MM.1S (cell line): ENCODE results near the gene RP2.

Experiments used
- DNase-seq: peaks from one replicate; pipeline ENCODE4 v3.0.0-alpha.2; 2015
- H2AFZ ChIP-seq: fragments of 300-600 bp; sonication (generic); 2 replicates; pipeline ENCODE4 v1.6.0; 2016; ENCODE audit warnings: antibody characterized with exemption, low read length
- H3F3A ChIP-seq: fragments of 300-600 bp; sonication (generic); 2 replicates; pipeline ENCODE4 v1.6.1; 2016; ENCODE audit warnings: mild to moderate bottlenecking, antibody characterized with exemption, low read length, moderate library complexity, mixed read lengths; ENCODE audit not compliant: insufficient read depth
- H3K27ac ChIP-seq: fragments of 300-600 bp; sonication (generic); 2 replicates; pipeline ENCODE4 v1.5.1; 2016; ENCODE audit warnings: mild to moderate bottlenecking, low read length
- H3K27me3 ChIP-seq: fragments of 300-600 bp; sonication (generic); replicated peaks from 2 replicates; pipeline ENCODE4 v1.6.0; 2016; ENCODE audit warnings: low read length; ENCODE audit not compliant: insufficient read depth
- H3K36me3 ChIP-seq: fragments of 300-600 bp; sonication (generic); replicated peaks from 2 replicates; pipeline ENCODE4 v1.6.1; 2016; ENCODE audit warnings: mild to moderate bottlenecking, low read length, mixed read lengths; ENCODE audit not compliant: insufficient read depth
- H3K4me1 ChIP-seq: fragments of 300-600 bp; sonication (generic); 2 replicates; pipeline ENCODE4 v1.6.1; 2016; ENCODE audit warnings: low read length, mixed read lengths
- H3K4me2 ChIP-seq: fragments of 300-600 bp; sonication (generic); 2 replicates; pipeline ENCODE4 v1.6.0; 2016; ENCODE audit warnings: low read depth, low read length
- H3K4me3 ChIP-seq: fragments of 300-600 bp; sonication (generic); 2 replicates; pipeline ENCODE4 v1.5.1; 2016; ENCODE audit warnings: low read length, mixed read lengths
- H3K79me2 ChIP-seq: fragments of 300-600 bp; sonication (generic); 2 replicates; pipeline ENCODE4 v1.6.1; 2016; ENCODE audit warnings: mixed run types, low read length, mixed read lengths
- H3K9ac ChIP-seq: fragments of 300-600 bp; sonication (generic); 2 replicates; pipeline ENCODE4 v1.6.1; 2016; ENCODE audit warnings: low read length, mixed read lengths
- H3K9me2 ChIP-seq: fragments of 300-600 bp; sonication (generic); replicated peaks from 2 replicates; pipeline ENCODE4 v1.6.1; 2016; ENCODE audit warnings: mild to moderate bottlenecking, low read length, mixed read lengths; ENCODE audit not compliant: insufficient read depth
- H3K9me3 ChIP-seq: fragments of 300-600 bp; sonication (generic); replicated peaks from 2 replicates; pipeline ENCODE4 v1.6.1; 2016; ENCODE audit warnings: mild to moderate bottlenecking, low read length, mixed read lengths; ENCODE audit not compliant: insufficient read depth
- H4K20me1 ChIP-seq: fragments of 300-600 bp; sonication (generic); 2 replicates; pipeline ENCODE4 v1.6.1; 2016; ENCODE audit warnings: mild to moderate bottlenecking, low read length, moderate library complexity, mixed read lengths; ENCODE audit not compliant: insufficient read depth
- EZH2 ChIP-seq: fragments of 300-600 bp; sonication (generic); optimal IDR thresholded peaks from 2 replicates; pipeline ENCODE3; 2017; ENCODE audit warnings: low read depth, mild to moderate bottlenecking, antibody characterized with exemption, low read length, mixed read lengths
- EZH2phosphoT487 ChIP-seq: fragments of 300-600 bp; sonication (generic); IDR thresholded peaks from 2 replicates; pipeline ENCODE4 v1.6.1; 2018; ENCODE audit warnings: antibody characterized with exemption, low read length
- TF ChIP-seq, protein P1 (sequence below): fragments of 300-600 bp; sonication (generic); IDR thresholded peaks from 2 replicates; pipeline ENCODE4 v1.5.1; 2016; ENCODE audit warnings: antibody characterized with exemption, low read length, mixed read lengths

The RP2 gene

DNA sequence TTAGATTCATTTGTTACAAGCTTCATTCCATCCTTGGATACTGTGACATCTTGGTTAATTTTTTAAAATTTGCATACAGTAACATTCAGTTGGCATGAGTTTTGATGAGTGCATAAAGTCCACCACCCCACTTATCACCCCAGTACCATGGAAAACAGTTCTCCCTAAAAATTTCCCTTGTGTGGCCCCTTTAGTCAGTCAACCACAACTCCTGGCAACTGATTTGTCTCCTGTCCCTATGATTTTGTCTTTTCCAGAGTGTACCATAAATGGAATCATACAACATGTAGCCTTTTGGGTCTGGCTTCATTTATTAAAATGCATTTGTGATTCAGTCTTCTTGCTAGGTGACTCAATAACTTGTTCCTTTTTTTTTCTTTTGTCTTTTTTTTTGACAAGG is 29.9 kb downstream of the RP2 start:
- no peaks in the 10 kb centered on the region for H3K36me3 ChIP-seq
- no peak overlapping the region for H3K27ac ChIP-seq
- H3K27me3 ChIP-seq, result no peaks in the 10 kb centered on the region
- no peaks in the 10 kb centered on the region for H3F3A ChIP-seq
- H3K9me3 ChIP-seq, result no peaks in the 10 kb centered on the region
- TF ChIP-seq, protein P1, sequence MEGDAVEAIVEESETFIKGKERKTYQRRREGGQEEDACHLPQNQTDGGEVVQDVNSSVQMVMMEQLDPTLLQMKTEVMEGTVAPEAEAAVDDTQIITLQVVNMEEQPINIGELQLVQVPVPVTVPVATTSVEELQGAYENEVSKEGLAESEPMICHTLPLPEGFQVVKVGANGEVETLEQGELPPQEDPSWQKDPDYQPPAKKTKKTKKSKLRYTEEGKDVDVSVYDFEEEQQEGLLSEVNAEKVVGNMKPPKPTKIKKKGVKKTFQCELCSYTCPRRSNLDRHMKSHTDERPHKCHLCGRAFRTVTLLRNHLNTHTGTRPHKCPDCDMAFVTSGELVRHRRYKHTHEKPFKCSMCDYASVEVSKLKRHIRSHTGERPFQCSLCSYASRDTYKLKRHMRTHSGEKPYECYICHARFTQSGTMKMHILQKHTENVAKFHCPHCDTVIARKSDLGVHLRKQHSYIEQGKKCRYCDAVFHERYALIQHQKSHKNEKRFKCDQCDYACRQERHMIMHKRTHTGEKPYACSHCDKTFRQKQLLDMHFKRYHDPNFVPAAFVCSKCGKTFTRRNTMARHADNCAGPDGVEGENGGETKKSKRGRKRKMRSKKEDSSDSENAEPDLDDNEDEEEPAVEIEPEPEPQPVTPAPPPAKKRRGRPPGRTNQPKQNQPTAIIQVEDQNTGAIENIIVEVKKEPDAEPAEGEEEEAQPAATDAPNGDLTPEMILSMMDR, result no peak
- TF ChIP-seq EZH2phosphoT487 (no peak), EZH2 (no peak)
- H2AFZ ChIP-seq, result no peak overlapping the region
- no peak overlapping the region for H3K4me3 ChIP-seq
- H3K4me2 ChIP-seq, result no peak overlapping the region
- no peak overlapping the region for H3K9ac ChIP-seq
- DNase-seq, result no peak
- H4K20me1 ChIP-seq, result no peaks in the 10 kb centered on the region
- no peaks in the 10 kb centered on the region for H3K79me2 ChIP-seq
- H3K9me2 ChIP-seq, result no peaks in the 10 kb centered on the region
- no peaks in the 10 kb centered on the region for H3K4me1 ChIP-seq

DNA sequence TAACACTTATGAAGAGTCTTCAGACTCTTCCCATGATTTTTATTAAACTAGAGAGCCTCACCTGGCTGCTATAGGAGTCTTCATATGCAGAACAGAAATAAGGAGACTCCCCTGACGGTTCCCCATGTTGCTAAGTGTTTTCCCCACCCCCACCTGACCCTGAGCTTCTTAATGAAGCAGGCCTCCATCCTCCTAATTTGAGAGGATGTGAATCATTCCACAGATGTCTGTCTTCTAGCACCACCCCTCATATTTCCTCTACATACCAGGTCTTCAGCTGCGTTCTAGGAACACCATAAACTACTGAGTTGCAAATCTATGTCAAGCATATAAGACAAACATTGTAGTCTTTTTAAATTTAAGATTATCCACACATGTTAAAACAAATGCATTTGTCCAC is 36.9 kb downstream of the RP2 start:
- no peaks in the 10 kb centered on the region for H3K9me2 ChIP-seq
- no peak for TF ChIP-seq EZH2phosphoT487
- TF ChIP-seq, protein P1, result no peak
- no peak for TF ChIP-seq EZH2
- no peaks in the 10 kb centered on the region for H3K27me3 ChIP-seq
- H3K4me2 ChIP-seq, result no peak overlapping the region
- H3K27ac ChIP-seq, result no peak overlapping the region
- H3K4me1 ChIP-seq, result no peaks in the 10 kb centered on the region
- DNase-seq, result no peak
- H3K36me3 ChIP-seq, result no peaks in the 10 kb centered on the region
- no peaks in the 10 kb centered on the region for H3F3A ChIP-seq
- H3K9ac ChIP-seq, result no peak overlapping the region
- H3K79me2 ChIP-seq, result no peaks in the 10 kb centered on the region
- no peaks in the 10 kb centered on the region for H4K20me1 ChIP-seq
- H3K9me3 ChIP-seq, result no peaks in the 10 kb centered on the region
- H3K4me3 ChIP-seq, result no peak overlapping the region
- no peak overlapping the region for H2AFZ ChIP-seq

DNA sequence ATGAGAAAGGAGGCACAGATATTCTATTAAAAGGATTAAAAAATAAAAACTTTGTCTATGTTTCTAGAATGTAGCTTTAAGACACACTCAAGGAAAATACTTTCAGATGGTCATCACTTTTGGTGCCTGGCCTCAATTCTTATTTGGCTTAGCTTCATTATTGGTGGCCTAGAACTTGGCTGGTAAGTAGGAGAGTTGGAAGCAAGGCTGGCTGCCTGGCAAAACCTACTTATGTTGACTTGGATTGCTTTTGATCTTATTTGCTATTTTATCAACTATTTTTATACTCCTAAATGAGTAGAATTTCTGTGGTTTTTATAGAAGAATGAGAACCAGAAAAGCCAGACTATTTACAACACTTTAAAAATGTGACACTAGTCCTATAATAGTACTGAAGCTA is 40.1 kb downstream of the RP2 start:
- no peak for TF ChIP-seq EZH2phosphoT487
- TF ChIP-seq, protein P1, result no peak
- no peak for TF ChIP-seq EZH2
- no peaks in the 10 kb centered on the region for H3K27me3 ChIP-seq
- H4K20me1 ChIP-seq, result no peaks in the 10 kb centered on the region

More for the DNA sequence above, 40.1 kb downstream of the RP2 start:
- Histone ChIP-seq H3F3A (no peaks in the 10 kb centered on the region), H2AFZ (no peak overlapping the region), H3K9me3 (no peaks in the 10 kb centered on the region), H3K9ac (no peak overlapping the region), H3K27ac (no peak overlapping the region), H3K36me3 (no peaks in the 10 kb centered on the region), H3K4me2 (no peak overlapping the region), H3K9me2 (no peaks in the 10 kb centered on the region), H3K4me3 (no peak overlapping the region), H3K79me2 (no peaks in the 10 kb centered on the region), H3K4me1 (no peaks in the 10 kb centered on the region)
- DNase-seq, result no peak
